G401.6 (cell line): ENCODE data around the gene NFATC1.

Experiments used
- FAIRE-seq: peaks from 2 replicates; lab custom pipeline; 2012; peaks lifted over from hg19 to GRCh38; lab: Jason Lieb, UNC

Gene NFATC1

DNA sequence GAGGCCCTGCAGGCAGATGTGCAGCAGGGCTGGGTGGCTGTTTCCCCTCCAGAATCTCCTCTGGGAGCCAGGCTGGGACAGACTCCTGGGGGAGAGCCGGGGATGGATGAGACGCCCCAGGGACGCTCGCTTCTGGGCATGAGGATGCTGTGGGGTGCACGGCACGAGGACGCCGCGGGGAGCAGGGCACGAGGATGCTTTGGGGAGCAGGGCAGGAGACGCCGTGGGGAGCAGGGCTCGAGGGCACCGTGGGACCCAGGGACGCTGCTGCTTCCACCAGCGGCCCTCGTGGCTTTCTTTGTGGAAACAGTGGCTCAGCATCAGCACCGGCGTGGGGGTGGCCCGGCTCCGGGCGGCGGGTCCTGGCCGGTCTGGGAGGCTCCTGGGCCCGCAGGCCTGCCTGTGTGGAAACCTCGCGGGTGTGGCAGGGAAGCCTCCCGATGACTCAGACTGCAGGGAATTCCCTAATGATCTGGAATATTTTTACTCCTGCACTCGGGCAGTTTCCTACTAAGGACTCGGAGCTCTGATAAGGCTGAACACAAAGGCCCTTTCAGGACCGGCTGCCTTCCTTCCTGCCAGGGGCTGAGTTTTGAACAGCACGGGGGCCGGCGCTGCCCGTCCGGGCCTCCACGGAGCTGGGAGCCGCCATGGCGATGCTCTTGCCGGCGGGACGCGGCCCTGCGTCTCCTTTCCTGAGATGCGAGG lies 62.6 kb downstream of the NFATC1 start:
- FAIRE-seq: no peak

- no peak for FAIRE-seq
These were observed 63.4 kb downstream of the NFATC1 start for GRCh38 chr18:79458917-79459803.

GRCh38 chr18:79459946-79460480 lies 64.3 kb downstream of the NFATC1 start:
- FAIRE-seq: no peak

- no peak for FAIRE-seq
These were observed 65.0 kb downstream of the NFATC1 start for GRCh38 chr18:79460481-79461300.

- FAIRE-seq: no peak
These were observed 65.9 kb downstream of the NFATC1 start for GRCh38 chr18:79461627-79462026.

DNA sequence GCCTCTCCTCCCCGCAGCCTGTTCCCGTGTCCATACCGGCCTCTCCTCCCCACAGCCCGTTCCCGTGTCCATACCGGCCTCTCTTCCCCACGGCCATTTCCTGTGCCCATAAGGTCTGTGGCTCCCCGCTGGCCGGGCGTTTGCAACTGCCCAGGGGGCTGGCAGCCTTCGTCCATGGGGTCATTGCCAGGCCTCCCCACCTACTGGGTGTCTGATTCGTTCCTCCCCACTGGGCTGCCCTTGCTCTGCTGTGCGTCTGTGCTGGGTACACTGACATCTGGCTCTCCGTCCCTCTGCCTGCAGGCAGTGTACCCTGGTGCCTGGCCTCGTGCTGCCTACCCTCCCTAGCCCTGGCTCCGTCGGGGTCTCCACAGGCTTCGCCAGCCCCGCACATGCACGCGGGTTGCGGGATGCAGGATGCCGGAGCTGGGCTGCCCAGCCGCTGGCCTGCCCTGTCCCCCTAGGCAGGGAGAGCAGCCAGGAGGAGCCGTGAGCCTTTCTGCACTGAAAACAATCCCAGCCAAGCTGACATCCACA lies 67.8 kb downstream of the NFATC1 start:
- FAIRE-seq: no peak

GRCh38 chr18:79465392-79465991 lies 69.8 kb downstream of the NFATC1 start:
- no peak for FAIRE-seq

- no peak for FAIRE-seq
These were observed 70.9 kb downstream of the NFATC1 start for GRCh38 chr18:79466591-79466990.

- FAIRE-seq: no peak
These were observed 71.4 kb downstream of the NFATC1 start for GRCh38 chr18:79467126-79467525.

- FAIRE-seq: no peak
These were observed 72.5 kb downstream of the NFATC1 start for GRCh38 chr18:79468119-79468789.

- no peak for FAIRE-seq
These were observed 73.6 kb downstream of the NFATC1 start for GRCh38 chr18:79469309-79469708.

DNA sequence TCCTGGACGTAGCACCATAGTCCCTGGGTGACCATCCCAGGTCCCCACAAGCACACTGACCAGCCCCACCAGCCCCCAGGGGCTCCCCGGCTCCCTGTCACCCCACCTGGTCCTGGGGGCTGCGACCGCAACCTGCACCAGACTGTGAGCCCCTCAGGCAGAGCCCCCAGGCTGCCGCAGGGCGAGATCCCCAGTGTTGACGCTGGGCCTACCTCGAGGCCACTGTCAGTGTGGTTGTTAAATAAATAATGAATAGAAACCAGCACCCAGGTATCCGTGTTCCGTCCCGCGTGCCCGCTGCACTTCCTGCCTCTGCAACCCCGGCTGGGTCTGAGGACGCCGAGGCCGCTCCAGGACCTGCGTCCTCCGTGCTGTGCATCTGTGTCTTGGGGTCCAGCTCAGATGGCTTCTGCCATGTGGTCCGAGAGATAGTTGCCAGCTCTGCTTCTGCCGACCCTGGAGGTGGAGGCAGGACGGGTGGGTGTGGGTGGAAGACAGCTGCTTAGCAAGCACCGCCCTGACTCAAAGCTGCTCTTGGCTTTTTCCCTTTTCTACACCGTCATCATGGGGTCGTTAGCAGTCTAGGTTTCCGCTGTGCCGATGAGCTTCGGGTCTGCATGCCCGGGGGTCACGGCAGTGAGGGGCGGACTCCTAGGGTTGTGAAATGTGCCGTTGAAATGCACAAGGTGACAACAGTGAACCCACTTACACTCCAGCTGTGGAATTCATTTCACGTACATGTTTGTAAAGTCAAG lies 74.2 kb downstream of the NFATC1 start:
- no peak for FAIRE-seq

DNA sequence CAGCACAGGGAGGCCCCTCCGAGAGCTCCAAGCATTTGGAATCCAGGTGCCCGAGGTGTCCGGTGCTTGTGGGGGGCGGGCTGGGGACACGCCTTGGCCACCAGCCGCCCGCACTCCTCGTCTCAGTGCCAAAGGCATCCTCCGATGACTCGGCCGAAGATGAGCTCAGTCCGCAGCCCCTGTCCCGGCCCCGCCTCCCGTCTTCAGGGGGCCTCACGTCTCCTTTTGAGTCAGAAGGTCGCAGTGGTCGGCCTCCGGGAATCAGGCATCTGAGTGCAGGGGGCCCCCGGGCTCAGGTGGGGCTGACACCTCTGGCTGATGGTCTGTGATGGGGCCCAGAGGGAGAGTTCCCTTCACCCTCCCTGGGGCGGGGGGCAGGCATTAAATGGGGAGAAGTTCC lies 74.8 kb downstream of the NFATC1 start:
- FAIRE-seq: no peak

DNA sequence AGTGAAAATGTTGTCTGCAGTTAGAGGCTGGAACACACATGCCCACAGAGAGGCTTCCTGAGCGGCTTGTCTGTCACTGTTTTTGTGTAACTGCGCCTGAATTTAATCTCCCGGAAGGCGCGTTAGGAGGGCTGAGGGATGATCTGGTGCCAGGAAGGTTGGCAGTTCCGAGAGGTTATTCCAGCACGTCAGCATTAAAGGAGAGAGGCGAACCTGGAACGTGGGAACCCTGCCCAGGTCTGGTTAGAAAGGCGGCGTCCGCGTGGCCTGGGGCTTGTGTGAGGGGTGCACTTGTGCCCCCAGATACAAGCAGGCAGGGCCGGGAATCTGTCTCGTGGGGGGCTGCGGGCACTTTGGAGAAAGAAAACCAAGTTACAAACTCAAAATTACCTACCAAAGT lies 75.3 kb downstream of the NFATC1 start:
- no peak for FAIRE-seq

DNA sequence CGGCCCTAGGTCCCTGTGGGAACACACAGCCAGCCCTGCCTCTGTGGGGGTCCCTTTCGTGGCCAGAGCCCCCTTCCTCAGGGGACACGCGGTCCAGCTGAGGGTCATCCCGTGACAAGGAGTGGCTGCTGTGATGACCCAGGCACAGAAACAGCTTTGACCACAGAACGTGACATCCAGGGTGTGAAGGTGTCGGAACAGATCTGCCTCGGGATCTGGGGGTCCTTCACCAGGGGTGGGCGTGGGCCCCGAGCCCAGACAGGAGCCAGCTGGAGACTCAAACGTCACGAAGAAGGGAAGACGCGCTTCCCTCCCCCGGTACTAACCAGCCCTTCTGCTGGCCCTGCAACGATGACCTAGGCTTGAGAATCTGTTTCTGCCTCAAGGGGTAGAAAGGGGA lies 75.9 kb downstream of the NFATC1 start:
- no peak for FAIRE-seq

DNA sequence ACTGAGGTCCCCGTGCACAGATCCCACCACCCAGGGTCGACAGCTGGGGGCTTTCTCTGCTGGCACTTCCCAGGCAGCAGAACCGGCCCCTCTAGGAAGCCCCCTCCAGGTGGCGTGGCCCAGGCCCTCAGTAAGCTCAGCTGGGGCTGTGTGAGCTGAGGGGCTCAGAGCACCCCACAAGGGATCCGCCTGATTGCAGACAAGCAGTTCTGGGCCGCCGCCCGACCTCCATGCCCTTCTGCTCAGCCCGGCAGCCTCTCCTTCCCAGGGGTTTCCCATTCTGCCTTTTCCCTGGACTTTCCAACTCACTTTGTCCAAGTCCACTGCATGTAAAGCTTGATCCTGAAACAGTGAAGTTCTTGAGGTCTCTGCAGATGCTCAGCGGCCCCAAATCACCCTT lies 76.4 kb downstream of the NFATC1 start:
- FAIRE-seq: no peak

DNA sequence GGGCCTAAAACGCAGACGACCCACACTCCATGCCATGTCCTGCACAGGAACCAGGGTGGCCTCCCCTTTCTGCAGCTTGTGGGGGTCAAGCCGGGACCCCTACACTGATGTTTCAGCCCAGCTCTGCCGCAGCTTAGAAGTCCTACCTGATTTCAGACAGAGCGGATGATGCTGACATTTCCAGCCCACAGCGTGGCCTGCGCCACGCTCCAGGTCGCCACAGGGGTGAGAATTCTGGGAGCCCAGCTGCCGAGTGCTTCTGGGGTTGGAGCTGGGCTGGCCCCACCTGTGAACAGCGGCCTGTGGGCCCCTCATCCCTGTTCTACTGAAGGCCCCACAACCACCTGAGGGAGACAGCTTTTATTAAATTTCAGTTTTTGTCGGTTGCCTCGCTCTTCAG lies 77.2 kb downstream of the NFATC1 start:
- no peak for FAIRE-seq

DNA sequence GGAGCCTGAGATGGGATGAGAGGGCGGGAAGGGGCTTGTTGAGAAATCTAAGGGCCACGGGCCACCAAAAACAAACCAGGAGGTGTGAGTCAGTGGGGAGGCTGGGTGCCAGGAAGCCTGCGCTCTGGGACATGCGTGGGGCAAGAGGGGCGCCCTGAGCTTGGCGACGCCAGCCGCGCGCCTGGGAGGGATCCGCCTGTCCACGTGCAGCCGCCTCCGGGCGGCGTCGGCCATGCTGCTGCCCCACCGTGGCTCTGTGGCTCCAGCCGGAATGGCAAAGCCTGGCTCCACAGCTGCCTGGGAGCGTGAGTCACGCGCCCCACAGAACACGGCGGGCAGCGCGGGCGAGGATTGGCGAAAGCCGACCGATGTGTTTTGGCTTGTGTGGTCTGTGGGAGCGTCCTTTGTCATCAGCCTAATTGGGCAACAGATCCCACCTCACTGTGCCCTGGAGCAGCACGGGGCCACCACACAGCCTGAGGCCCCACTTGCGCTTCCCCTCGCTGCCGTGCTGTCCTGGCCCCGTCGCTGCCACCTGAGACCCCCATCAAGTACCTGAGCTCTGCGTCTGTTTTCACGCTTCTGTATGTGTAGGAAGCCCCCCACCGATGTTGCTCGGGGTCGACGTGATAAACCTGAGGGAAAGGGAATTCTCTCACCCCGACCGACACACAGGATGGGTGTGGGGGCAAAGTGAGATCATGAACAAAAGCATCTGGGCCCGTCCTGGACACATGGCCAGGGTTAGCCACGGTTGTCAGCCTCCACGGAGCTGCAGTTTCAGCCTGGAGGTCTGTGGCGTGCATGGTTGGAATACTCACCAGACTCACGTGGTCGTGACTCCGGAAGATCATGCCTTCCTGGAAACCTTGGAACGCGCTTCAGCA lies 80.5 kb downstream of the NFATC1 start:
- FAIRE-seq: no peak

- no peak for FAIRE-seq
These were observed 81.3 kb downstream of the NFATC1 start for GRCh38 chr18:79476918-79477571.
